BLaER1 treated with 17β-estradiol and CSF1 and Interleukin-3, amounts not matched to agents 10 nM and 100 nM (cell line): ENCODE results near the gene UBXN7.
"Not testable (repeated sequence)": the region's sequence is repeated elsewhere in the genome, so short reads cannot be mapped to it uniquely, and the experiment has no call there.

ENCODE experiments used
- H3K27ac ChIP-seq, 11 experiments: shearing (Covaris generic); formaldehyde crosslinking; 2 replicates each; pipeline ENCODE4 v1.8.1; 2022
- H3K27me3 ChIP-seq, 11 experiments: shearing (Covaris generic); formaldehyde crosslinking; 2 replicates each; pipeline ENCODE4 v1.8.1; 2022
- H3K36me3 ChIP-seq, 11 experiments: shearing (Covaris generic); formaldehyde crosslinking; 2 replicates each; pipeline ENCODE4 v1.8.1; 2022
- H3K4me1 ChIP-seq, 10 experiments: shearing (Covaris generic); formaldehyde crosslinking; 2 replicates each; pipeline ENCODE4 v1.8.1; 2022
- H3K4me2 ChIP-seq, 11 experiments: shearing (Covaris generic); formaldehyde crosslinking; 2 replicates each; pipeline ENCODE4 v1.8.1; 2022
- H3K4me3 ChIP-seq, 10 experiments: shearing (Covaris generic); formaldehyde crosslinking; 2 replicates each; pipeline ENCODE4 v1.8.1; 2022
- H3K9ac ChIP-seq, 11 experiments: shearing (Covaris generic); formaldehyde crosslinking; 2 replicates each; pipeline ENCODE4 v1.8.1; 2022
- H3K9me3 ChIP-seq, 11 experiments: shearing (Covaris generic); formaldehyde crosslinking; replicated peaks in 1 of 11; 2 replicates each; pipeline ENCODE4 v1.8.1; 2022
- H4K20me1 ChIP-seq, 11 experiments: shearing (Covaris generic); formaldehyde crosslinking; 2 replicates each; pipeline ENCODE4 v1.8.1; 2022
- Cebpa-rat ChIP-seq, 11 experiments: shearing (Covaris generic); IDR thresholded peaks; 2 replicates each; pipeline ENCODE4 v1.8.1; 2022

Gene UBXN7

DNA sequence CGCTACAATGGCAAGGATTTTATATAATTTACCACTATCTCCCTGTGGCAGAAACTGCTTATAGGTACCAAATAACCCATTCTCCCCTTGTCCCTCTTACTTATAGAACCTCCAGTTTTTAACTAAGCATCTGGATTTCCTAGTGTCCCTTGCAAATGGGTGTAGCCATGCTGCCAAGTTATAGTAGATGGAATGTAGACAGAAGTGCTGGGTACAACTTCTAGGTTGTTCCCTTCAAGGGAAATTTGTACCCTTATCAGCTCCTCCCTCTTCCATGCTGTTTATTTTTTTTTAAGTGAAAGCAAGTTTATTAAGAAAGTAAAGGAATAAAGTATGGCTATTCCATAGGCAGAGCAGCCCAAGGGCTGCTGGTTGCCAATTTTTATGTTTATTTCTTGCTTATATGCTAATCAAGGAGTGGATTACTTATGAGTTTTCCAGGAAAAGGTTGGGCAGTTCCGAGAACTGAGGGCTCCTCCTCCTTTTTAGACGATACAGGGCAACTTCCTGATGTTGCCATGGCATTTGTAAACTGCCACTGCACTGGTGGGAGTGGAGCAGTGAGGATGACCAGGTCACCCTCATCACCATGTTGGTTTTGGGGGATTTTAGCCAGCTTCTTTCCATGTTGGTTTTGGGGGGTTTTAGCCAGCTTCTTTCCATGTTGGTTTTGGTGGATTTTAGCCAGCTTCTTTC, 53.9 kb downstream of the UBXN7 start:
- Histone ChIP-seq H3K4me3 (no peak overlapping the region), H4K20me1 (peaks cover 0 to 26% (median 0%) of the 10 kb centered on the region in 11 experiments; a peak in 3 of 22 replicates), H3K36me3 (peaks cover 28 to 71% (median 64%) of the 10 kb centered on the region in 11 experiments), H3K27me3 (no peaks in the 10 kb centered on the region), H3K4me1 (no peaks in the 10 kb centered on the region), H3K9me3 (peaks cover 25 to 46% (median 34%) of the 10 kb centered on the region in 11 experiments), H3K4me2 (no peak overlapping the region), H3K9ac (no peak overlapping the region), H3K27ac (no peak overlapping the region)
- no peak for TF ChIP-seq Cebpa-rat (IDR thresholded peaks at IDR 0.05)

DNA sequence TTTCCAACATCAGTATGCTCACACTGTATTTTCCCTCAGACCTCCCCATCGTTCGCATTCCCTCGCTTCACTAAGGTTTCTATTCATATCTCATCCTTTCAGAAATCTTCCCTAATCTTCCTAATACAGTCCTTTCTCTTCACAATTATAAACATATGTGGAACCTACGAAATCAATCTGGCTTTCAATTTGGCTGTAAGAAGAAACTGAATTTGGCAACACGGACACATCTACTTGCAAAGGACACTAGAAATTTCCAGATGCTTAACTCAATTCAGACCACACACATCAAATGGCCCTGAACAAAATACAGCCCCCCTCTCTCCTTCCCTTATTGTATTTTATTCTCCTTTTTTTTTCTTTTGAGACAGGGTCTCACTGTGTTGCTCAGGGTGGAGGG, 54.9 kb downstream of the UBXN7 start:
- H3K36me3 ChIP-seq, result peaks cover 34 to 80% (median 72%) of the 10 kb centered on the region in 11 experiments
- peaks cover 25 to 37% (median 27%) of the 10 kb centered on the region in 11 experiments for H3K9me3 ChIP-seq

DNA sequence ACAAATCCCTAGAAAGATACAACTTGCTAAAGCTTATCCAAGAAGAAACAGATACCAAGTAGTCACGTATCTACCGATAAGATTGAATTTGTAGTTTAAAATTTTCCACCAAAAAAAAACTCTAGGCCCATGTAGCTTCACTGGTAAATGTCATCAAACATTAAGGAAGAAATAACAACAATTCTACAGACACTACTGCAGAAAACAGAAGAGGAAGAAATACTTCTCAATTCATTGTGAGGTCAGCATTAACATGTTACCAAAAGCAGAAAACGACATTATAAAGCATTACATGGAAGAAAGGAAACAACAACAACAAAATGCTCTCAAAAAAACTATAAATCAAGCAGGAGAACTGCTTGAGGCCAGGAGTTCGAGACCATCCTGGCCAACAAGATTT, 66.5 kb downstream of the UBXN7 start:
- Histone ChIP-seq H3K4me2 (peak overlapping the region in 3 of 11 experiments; percentile 4 to 56 (median 28); a peak in 3 of 22 replicates), H3K27me3 (no peaks in the 10 kb centered on the region), H3K9ac (peak overlapping the region in 2 of 11 experiments; percentile 10 to 42; a peak in 1 of 22 replicates), H3K27ac (peak overlapping the region in 1 of 11 experiments; percentile 42; a peak in 1 of 22 replicates), H3K9me3 (no peaks in the 10 kb centered on the region), H3K36me3 (peaks cover 82 to 98% (median 91%) of the 10 kb centered on the region in 11 experiments), H4K20me1 (peaks cover 0 to 45% (median 6%) of the 10 kb centered on the region in 11 experiments; a peak in 8 of 22 replicates), H3K4me3 (no peak overlapping the region), H3K4me1 (peaks cover 0 to 22% (median 7%) of the 10 kb centered on the region in 10 experiments; a peak in 11 of 20 replicates)
- no peak for TF ChIP-seq Cebpa-rat (IDR thresholded peaks at IDR 0.05)

More for the DNA sequence above, 54.9 kb downstream of the UBXN7 start:
- H3K9ac ChIP-seq, result no peak overlapping the region
- no peaks in the 10 kb centered on the region for H3K4me1 ChIP-seq
- H4K20me1 ChIP-seq, result peaks cover 0 to 26% (median 0%) of the 10 kb centered on the region in 11 experiments; a peak in 4 of 22 replicates
- H3K4me2 ChIP-seq, result no peak overlapping the region
- H3K27me3 ChIP-seq, result no peaks in the 10 kb centered on the region
- H3K4me3 ChIP-seq, result no peak overlapping the region
- TF ChIP-seq Cebpa-rat (IDR thresholded peaks at IDR 0.05), result no peak
- H3K27ac ChIP-seq, result no peak overlapping the region

DNA sequence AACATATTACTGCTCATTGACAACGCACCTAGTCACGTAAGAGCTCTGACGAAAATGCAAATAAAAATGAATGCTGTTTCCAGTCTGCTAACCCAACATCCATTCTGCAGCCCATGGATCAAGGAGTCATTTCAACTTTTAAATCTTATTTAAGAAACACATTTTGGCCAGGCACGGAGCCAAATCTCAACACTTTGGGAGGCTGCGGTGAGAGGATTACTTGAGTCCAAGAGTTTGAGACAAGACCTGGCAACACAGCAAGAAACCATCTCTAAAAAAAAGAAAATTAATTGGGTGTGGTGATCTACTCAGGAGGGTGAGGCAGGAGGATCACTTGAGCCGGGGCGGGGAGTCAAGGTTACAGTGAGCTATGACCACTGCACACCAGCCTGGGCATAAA, 71.6 kb downstream of the UBXN7 start:
- TF ChIP-seq Cebpa-rat (IDR thresholded peaks at IDR 0.05), result no peak
- Histone ChIP-seq H4K20me1 (peaks cover 5 to 69% (median 35%) of the 10 kb centered on the region in 11 experiments; a peak in 19 of 22 replicates), H3K9me3 (no peaks in the 10 kb centered on the region), H3K27me3 (no peaks in the 10 kb centered on the region), H3K27ac (no peak overlapping the region), H3K4me2 (no peak overlapping the region), H3K9ac (no peak overlapping the region), H3K36me3 (peaks cover 75 to 96% (median 87%) of the 10 kb centered on the region in 11 experiments), H3K4me1 (peaks cover 18 to 26% (median 22%) of the 10 kb centered on the region in 10 experiments), H3K4me3 (no peak overlapping the region)

DNA sequence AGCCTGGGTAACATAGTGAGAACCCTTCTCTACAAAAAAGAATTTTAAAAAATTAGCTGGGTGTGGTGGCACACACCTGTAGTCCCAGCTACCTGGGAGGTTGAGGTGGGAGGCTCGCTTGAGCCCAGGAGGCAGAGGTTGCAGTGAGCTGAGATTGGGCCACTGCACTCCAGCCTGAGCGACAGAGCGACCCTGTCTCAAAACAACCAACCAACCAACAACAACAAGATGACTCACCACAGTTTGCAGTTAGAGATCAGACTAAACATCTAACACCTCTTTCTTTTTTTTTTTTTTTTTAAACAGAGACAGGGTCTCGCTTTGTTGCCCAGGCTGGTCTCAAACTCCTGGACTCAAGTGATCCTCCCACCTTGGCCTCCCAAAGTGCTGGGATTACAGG, 73.7 kb downstream of the UBXN7 start:
- Histone ChIP-seq H4K20me1 (peaks cover 5 to 58% (median 33%) of the 10 kb centered on the region in 11 experiments; a peak in 19 of 22 replicates), H3K9ac (peak overlapping the region in 2 of 11 experiments; percentile 7 to 38; a peak in 1 of 22 replicates), H3K4me1 (peaks cover 15 to 26% (median 20%) of the 10 kb centered on the region in 10 experiments), H3K4me2 (peak overlapping the region; percentile 33 to 74 (median 57); a peak in 20 of 22 replicates), H3K36me3 (peaks cover 78 to 98% (median 91%) of the 10 kb centered on the region in 11 experiments)
- not testable (repeated sequence) for H3K27ac ChIP-seq, H3K9me3 ChIP-seq, H3K4me3 ChIP-seq, H3K27me3 ChIP-seq

DNA sequence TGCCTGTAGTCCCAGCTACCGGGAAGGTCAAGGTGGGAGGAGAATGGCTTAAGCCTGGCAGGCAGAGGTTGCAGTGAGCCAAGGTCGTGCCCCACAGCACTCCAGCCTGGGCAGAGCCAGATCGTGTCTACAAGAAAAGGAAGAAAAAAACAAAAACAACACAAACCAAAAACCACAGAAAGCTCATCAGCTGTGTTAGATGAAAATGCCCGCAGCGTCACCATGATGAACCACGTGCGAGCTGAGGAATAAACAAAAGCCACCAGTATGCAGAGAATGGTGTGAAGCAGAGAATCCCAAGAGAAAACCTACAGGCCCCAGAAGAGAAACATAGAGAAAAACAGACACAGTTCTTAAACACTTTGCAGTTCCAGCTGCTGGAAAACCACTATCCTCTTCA, 74.3 kb downstream of the UBXN7 start:
- H3K9me3 ChIP-seq, result no peaks in the 10 kb centered on the region
- TF ChIP-seq Cebpa-rat (IDR thresholded peaks at IDR 0.05), result no peak
- H4K20me1 ChIP-seq, result peaks cover 5 to 62% (median 33%) of the 10 kb centered on the region in 11 experiments; a peak in 19 of 22 replicates
- peaks cover 17 to 26% (median 22%) of the 10 kb centered on the region in 10 experiments for H3K4me1 ChIP-seq
- peaks cover 77 to 98% (median 90%) of the 10 kb centered on the region in 11 experiments for H3K36me3 ChIP-seq
- peak overlapping the region in 2 of 11 experiments; percentile 7 to 38; a peak in 2 of 22 replicates for H3K9ac ChIP-seq
- no peak overlapping the region for H3K4me3 ChIP-seq
- H3K4me2 ChIP-seq, result peak overlapping the region; percentile 33 to 74 (median 57); a peak in 20 of 22 replicates
- H3K27me3 ChIP-seq, result no peaks in the 10 kb centered on the region
- H3K27ac ChIP-seq, result no peak overlapping the region

DNA sequence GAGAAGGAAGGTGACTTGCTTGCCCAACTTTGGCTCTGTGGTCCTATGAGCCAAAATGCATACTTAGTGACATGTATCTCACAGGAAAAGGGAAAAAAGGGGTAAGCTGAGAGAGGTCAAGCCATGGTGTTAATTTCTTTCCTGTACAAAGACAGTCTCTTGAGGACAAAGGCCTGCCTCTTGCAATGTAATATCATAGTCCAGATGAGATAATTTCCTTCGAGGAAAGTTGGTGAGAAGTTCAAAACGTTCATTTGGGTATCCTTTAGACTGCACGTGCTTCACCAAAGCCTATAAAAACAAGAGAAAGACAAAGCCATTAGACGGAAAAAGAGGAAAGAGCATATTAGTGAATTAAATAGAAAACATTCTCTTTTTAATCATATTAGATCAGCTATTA, 75.7 kb downstream of the UBXN7 start:
- Histone ChIP-seq H3K27ac (no peak overlapping the region), H3K4me1 (peaks cover 17 to 26% (median 23%) of the 10 kb centered on the region in 10 experiments), H3K9me3 (no peaks in the 10 kb centered on the region), H3K4me3 (no peak overlapping the region), H3K9ac (no peak overlapping the region), H4K20me1 (peaks cover 5 to 54% (median 33%) of the 10 kb centered on the region in 11 experiments; a peak in 19 of 22 replicates), H3K27me3 (no peaks in the 10 kb centered on the region), H3K4me2 (no peak overlapping the region), H3K36me3 (peaks cover 77 to 95% (median 88%) of the 10 kb centered on the region in 11 experiments)
- no peak for TF ChIP-seq Cebpa-rat (IDR thresholded peaks at IDR 0.05)

DNA sequence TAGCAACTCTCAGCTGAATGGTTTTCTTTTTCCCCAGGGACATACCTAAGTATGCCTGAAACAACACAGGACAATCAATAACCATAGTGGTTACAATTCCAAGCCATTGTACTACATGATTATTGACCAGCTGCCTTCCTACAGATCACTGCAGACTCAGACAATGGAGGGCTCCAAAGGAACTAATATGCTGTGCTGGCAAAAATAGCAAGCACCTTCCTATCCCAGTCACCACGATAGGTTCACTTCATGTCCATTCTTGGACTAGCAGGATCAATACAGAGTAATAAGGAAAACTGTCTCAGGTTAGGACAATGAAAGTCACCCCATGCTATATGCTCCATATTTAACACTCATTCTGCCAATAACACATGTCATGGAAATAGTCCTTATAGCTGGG, 76.6 kb downstream of the UBXN7 start:
- Histone ChIP-seq H3K9ac (no peak overlapping the region), H3K36me3 (peaks cover 73 to 95% (median 85%) of the 10 kb centered on the region in 11 experiments), H3K27ac (no peak overlapping the region), H3K4me1 (peaks cover 17 to 26% (median 23%) of the 10 kb centered on the region in 10 experiments), H3K27me3 (no peaks in the 10 kb centered on the region), H3K4me3 (no peak overlapping the region), H3K9me3 (no peaks in the 10 kb centered on the region), H3K4me2 (no peak overlapping the region), H4K20me1 (peaks cover 5 to 52% (median 33%) of the 10 kb centered on the region in 11 experiments; a peak in 19 of 22 replicates)
- no peak for TF ChIP-seq Cebpa-rat (IDR thresholded peaks at IDR 0.05)

DNA sequence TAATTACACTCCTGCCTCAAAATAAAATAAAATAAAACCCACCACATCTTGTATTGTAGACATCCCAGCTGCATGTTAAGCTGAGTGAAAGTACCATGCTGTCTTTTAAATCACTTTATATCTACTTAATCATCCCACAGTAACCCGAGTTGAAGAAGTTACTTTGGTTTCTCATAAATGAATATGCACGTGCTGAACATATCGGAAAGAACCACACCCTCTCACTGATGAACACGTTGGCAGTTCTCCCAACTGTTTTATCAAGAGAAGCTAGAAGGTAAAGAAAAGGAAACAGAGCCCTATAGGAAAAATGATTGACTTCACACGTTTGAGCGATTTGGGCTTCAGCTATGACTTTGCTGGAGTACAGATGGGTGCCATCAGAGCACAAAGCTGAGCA, 78.1 kb downstream of the UBXN7 start:
- Histone ChIP-seq H3K9ac (no peak overlapping the region), H3K36me3 (peaks cover 66 to 95% (median 82%) of the 10 kb centered on the region in 11 experiments), H3K4me3 (no peak overlapping the region), H3K4me2 (no peak overlapping the region), H3K4me1 (peaks cover 16 to 24% (median 20%) of the 10 kb centered on the region in 10 experiments), H3K27me3 (no peaks in the 10 kb centered on the region), H4K20me1 (peaks cover 5 to 39% (median 21%) of the 10 kb centered on the region in 11 experiments; a peak in 19 of 22 replicates), H3K27ac (no peak overlapping the region), H3K9me3 (no peaks in the 10 kb centered on the region)
- no peak for TF ChIP-seq Cebpa-rat (IDR thresholded peaks at IDR 0.05)
